Adipocyte (in vitro differentiated cells): Measurements from ENCODE around the gene GCNT4.
A peak's percentile ranks its signal among the peaks of the same experiment; 100 is the strongest.

Experiments used
- DNase-seq: peaks from one replicate; pipeline ENCODE4 v3.0.0-alpha.2; 2015; ENCODE audit warnings: low read depth
- H3K27me3 ChIP-seq: replicated peaks from 2 replicates; pipeline ENCODE4 v1.7.0; 2013; ENCODE audit warnings: mild to moderate bottlenecking, low read length, moderate library complexity; ENCODE audit not compliant: control insufficient read depth, insufficient read depth
- H3K36me3 ChIP-seq: 2 replicates; pipeline ENCODE4 v1.7.0; 2013; ENCODE audit warnings: low read length, mild to moderate bottlenecking, moderate library complexity; ENCODE audit not compliant: control insufficient read depth, insufficient read depth, severe bottlenecking
- H3K4me1 ChIP-seq: 2 replicates; pipeline ENCODE4 v1.7.0; 2013; ENCODE audit warnings: mild to moderate bottlenecking, low read length, moderate library complexity; ENCODE audit not compliant: control insufficient read depth, insufficient read depth
- H3K4me3 ChIP-seq: 2 replicates; pipeline ENCODE4 v1.7.0; 2013; ENCODE audit warnings: mild to moderate bottlenecking, low read length, moderate library complexity
- H3K9ac ChIP-seq: 2 replicates; pipeline ENCODE4 v1.7.0; 2013; ENCODE audit warnings: mild to moderate bottlenecking, low read length, moderate library complexity
- H3K9me3 ChIP-seq: 2 replicates; pipeline ENCODE4 v1.7.0; 2013; ENCODE audit warnings: mild to moderate bottlenecking, low read length, moderate library complexity; ENCODE audit not compliant: control insufficient read depth

GCNT4 gene

DNA sequence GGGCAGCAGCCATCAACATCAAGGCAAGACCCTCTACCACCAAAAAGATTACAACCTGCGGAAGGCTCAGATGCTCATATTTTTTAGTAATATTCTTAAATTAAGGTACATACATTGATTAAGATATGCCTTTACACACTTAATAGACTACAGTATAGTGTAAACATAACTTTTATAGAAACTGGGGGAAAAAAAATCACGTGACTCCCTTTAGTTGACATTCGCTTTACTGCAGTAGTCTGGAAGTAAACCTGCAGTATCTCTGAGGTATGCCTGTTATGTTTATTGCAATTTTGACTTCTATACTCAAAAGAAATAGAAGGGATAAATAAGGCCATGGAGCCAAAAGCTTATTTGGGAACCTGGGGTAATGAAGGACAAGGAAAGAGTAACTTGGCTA is 15.1 kb upstream of the GCNT4 start:
- Histone ChIP-seq H3K4me1 (no peaks in the 10 kb centered on the region), H3K9ac (no peak overlapping the region), H3K4me3 (no peak overlapping the region), H3K9me3 (no peaks in the 10 kb centered on the region), H3K27me3 (no peaks in the 10 kb centered on the region), H3K36me3 (no peaks in the 10 kb centered on the region)
- DNase-seq: no peak

DNA sequence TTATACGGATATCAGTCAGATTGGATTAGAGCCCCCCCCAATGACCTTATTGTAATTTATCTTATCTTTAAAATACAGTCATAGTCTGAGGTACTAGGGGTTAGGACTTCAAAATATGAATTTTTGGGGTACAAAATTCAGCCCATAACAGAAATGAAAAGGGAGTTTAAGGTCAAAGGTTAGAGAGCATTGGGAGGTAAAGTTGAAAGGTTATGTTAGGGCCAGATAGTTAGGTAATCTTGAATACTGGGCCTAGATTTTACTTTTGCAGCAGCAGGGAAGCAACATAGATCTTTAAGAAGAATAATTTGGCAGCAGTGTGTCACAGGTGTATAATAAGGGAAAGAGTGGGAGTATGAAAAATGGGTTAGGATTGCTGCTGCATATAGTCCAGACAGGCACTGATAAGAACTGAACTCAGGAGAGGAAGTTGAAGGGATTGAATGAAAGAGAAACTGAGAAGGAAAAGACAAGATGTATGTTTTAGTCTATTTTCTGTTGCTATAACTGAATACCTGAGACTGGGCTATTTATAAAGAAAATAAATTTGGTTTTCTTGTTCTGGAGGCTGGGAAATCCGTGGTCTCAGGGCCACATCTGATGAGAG is 10.7 kb upstream of the GCNT4 start:
- Histone ChIP-seq H3K27me3 (no peaks in the 10 kb centered on the region), H3K4me3 (no peak overlapping the region), H3K9me3 (no peaks in the 10 kb centered on the region), H3K9ac (no peak overlapping the region), H3K4me1 (no peaks in the 10 kb centered on the region), H3K36me3 (no peaks in the 10 kb centered on the region)
- DNase-seq: no peak

DNA sequence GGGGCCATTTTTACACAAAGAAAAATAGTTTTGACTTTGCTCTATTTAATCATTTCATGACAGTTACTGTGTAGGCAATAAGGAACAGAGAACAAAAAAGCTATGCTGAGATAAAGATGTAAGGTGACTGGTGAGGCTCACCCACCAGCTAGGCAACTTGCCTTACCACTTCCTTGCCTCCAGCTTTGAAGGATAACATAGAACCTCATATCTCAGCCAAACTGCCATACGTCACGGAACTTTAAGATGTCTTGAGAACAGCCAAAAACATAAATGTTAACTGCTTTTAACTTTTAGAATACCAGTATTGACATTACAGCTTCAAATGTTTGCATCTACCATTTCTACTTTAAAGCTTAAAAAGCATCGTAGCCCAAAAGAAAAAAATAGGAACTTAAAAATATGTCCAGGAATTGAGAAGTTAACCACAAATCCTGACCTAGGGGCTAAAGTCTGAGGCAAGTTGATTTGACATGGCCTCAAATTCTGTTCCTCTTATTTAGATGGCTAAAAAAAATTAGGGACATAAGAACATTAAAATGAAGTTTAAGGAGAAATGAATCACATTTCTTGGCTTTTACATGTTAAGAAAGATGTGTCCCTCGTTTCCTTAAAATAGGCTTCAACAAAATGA is 7.7 kb upstream of the GCNT4 start:
- Histone ChIP-seq H3K4me3 (no peak overlapping the region), H3K9ac (no peak overlapping the region), H3K4me1 (peaks cover 6% of the 10 kb centered on the region), H3K36me3 (no peaks in the 10 kb centered on the region), H3K27me3 (no peaks in the 10 kb centered on the region), H3K9me3 (no peaks in the 10 kb centered on the region)
- no peak for DNase-seq

DNA sequence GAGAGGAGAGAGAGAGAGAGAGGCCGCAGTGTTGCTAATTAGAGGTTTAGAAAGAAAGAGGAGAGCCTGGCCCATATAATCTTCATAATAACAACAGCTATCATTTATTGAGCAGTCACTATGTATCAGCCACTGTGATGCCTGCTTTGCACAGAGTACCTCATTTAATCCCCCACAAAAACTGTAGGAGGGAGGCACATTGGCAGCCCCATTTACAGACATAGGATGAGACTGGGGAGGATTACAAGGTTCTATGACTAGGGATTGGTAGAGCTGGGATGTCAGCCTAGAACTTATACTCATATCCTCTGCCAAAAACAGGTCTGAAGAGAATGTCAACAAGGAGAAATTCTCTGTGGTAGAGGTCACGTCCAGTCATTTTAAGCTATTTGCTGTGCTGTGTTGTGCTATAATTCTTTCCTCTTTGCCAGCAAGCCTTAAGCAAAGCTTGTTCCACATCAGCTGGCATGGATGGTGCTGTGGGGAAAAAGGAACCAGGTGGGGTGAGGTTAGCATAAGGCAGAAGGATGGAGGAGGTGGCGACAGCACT is 6.7 kb upstream of the GCNT4 start:
- DNase-seq: no peak
- no peak overlapping the region for H3K9ac ChIP-seq
- H3K27me3 ChIP-seq: no peaks in the 10 kb centered on the region
- H3K9me3 ChIP-seq: no peaks in the 10 kb centered on the region
- H3K4me3 ChIP-seq: no peak overlapping the region
- no peaks in the 10 kb centered on the region for H3K36me3 ChIP-seq
- peaks cover 14% of the 10 kb centered on the region for H3K4me1 ChIP-seq

DNA sequence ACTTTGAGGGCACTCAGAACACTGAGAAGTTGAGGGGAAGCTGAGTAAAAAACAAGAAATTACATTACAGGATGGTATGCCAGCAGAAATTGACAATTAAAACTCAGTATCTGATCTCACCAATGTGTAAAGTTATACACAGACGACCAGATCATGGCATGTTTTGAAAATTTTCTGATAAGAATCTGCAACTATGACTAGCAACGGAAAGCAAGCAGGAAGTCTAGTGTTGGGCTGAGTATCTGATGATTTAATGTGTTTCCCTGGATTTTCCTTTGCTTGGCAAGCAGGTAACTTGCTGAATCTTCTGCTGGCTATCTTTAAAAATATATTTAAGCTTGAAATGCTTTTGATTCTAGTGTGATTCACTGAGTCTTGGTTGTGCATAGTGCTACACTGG is 5.2 kb upstream of the GCNT4 start:
- Histone ChIP-seq H3K4me3 (no peak overlapping the region), H3K9ac (no peak overlapping the region), H3K4me1 (peaks cover 14% of the 10 kb centered on the region), H3K9me3 (no peaks in the 10 kb centered on the region), H3K36me3 (no peaks in the 10 kb centered on the region), H3K27me3 (no peaks in the 10 kb centered on the region)
- DNase-seq: no peak

DNA sequence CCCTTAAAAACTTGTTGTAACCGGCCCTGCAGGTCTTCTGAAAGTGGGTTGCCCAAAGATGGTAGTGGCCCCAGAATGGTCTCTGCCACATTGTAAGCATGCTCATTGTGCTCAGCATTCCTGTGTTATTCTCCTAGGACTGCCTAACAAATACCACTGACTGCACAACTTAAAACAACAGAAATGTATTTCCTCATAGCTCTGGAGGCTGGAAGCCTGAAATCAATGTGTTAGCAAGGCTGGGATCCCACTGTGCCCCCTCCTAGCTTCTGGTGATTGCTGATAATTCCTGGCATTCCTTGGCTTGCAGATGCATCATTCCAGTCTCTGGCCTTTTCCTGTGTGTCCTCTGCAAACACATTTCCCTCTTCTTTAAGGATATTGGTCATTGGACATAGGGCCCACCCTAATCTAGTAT is 3.4 kb upstream of the GCNT4 start:
- H3K27me3 ChIP-seq: no peaks in the 10 kb centered on the region
- DNase-seq: peak; percentile 44

DNA sequence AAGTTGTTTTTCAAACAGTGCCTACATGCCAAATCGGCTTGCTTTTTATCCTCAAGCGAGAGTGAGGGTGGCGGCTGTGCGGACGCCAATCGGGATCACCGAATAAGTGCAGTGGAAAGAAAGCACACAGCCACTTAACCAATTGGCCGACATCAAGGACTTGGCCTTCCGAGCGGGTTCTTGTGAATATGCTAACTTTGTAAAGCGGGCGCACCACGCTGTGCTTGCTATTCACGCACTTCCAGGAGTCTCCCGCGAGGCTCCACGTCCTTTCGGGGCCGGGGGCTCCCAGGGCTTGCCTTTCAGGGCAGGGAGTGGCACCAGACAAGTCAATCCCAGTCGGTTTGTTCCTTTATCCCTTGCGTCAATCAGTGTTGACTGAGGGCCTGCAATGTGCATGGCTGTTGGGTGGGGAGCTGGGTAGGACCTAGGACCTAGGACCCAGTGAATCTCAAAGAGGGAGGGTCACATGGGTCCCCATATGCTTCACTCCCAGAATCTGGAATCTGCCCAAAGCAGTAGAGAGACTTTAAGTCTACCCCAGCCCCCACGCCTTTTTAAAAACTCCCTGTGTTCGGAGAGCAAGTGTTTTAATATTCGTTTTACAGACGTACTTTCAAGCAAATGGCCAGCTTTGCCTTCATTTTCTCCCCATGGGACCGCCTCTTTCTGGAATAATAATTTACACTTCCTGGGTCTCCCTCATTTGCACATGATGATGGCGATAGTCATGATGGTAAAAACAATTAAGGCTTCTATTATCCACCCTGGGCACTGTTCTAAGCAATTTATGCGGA is 2.0 kb upstream of the GCNT4 start:
- DNase-seq: peak; percentile 72
- H3K36me3 ChIP-seq: no peaks in the 10 kb centered on the region
- H3K9ac ChIP-seq: peak overlapping the region; percentile 86
- H3K4me1 ChIP-seq: peaks cover 22% of the 10 kb centered on the region
- no peaks in the 10 kb centered on the region for H3K9me3 ChIP-seq
- no peaks in the 10 kb centered on the region for H3K27me3 ChIP-seq
- peak overlapping the region; percentile 84 for H3K4me3 ChIP-seq

More for the DNA sequence above, 3.4 kb upstream of the GCNT4 start:
- Histone ChIP-seq H3K36me3 (no peaks in the 10 kb centered on the region), H3K9ac (no peak overlapping the region), H3K4me3 (no peak overlapping the region), H3K4me1 (peaks cover 22% of the 10 kb centered on the region), H3K9me3 (no peaks in the 10 kb centered on the region)

DNA sequence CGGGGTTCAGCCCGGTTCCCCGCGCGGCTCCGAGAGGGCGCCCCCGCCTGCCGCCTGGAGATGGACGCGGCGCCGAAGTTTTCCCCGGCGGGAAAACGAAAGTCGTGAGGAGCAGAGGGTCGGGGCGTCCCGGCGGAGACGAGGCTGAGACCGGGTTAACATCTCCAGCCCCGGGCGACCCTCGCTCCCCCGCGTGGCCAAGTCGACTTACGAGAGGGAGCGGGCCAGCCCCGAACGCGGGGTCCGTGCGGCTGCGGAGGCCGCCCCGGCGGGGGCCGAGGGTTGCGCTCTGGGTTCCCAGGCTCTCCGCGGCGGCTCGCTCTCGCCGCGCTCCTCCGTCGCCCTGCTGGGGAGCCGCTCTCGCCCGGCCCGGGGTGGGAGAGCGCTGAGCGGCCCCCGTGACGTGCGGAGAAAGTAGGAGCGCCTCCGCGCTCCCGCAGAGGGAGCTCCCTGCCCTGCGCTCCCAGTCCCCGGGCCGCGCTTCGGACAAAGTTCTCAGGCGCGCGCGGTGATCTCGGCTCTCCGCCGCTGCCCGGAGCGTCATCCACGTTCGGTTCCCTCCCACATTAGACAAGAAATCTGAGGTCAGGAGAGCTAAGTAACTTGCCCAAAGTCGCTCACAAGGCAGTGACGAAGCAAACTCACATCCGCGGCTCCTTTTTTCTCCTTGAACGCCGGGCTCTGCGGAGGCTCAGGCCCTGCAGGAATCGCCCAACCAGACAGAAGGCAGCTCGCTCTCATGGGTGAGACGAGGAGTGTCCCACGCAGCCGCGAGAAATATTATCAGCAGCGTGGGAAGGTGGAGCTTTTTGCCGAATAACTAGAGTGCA is 1.2 kb upstream of the GCNT4 start:
- peak; percentile 89 for DNase-seq
- H3K4me1 ChIP-seq: peaks cover 28% of the 10 kb centered on the region
- peak overlapping the region; percentile 86 for H3K9ac ChIP-seq
- H3K36me3 ChIP-seq: no peaks in the 10 kb centered on the region
- no peaks in the 10 kb centered on the region for H3K9me3 ChIP-seq
- H3K4me3 ChIP-seq: peak overlapping the region; percentile 84
- no peaks in the 10 kb centered on the region for H3K27me3 ChIP-seq

DNA sequence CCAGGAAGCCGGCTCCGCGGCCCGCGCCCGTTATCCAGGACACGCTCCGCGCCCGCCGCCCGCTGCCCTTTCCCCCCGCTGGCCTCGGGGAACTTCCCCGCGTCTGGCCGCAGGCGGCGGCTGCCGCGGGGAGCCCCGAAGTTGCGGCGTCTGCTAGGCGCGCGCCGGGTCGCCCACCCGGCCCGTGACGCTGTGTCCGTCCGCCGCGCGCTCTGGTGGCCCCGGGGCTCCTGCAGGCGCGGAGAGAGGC is 621 bp upstream of the GCNT4 start:
- no peaks in the 10 kb centered on the region for H3K36me3 ChIP-seq
- H3K9me3 ChIP-seq: no peaks in the 10 kb centered on the region
- peaks cover 29% of the 10 kb centered on the region for H3K4me1 ChIP-seq
- H3K9ac ChIP-seq: peak overlapping the region; percentile 86
- H3K4me3 ChIP-seq: peak overlapping the region; percentile 84
- H3K27me3 ChIP-seq: no peaks in the 10 kb centered on the region
- DNase-seq: no peak

DNA sequence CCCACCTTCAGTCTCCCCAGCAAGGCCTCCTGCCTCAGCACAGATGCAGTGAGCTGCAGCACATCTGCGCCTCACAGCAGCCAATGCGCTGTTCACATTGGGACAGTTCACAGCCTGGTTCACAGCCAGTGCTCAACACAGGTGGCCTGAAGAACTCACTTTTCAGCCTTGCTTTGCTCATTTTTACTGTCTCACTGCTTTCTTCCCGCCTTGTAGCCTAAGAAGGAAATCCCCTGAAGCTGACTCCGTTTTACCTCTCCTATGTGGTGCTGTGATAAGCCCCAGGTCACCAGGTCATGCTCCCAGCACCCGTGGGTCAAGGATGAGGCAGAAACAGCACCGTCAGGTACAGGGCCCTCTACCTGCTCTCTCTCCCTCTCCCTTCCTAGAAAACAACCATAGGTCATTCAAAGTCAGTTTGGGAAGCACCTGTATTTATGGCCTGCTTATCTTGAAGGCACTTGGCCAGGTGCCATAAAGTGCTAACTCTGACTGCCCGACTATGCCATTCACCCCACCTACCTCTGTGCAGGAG is 1.1 kb downstream of the GCNT4 start:
- Histone ChIP-seq H3K36me3 (no peaks in the 10 kb centered on the region), H3K4me3 (peak overlapping the region; percentile 84), H3K9ac (no peak overlapping the region), H3K4me1 (peaks cover 29% of the 10 kb centered on the region), H3K9me3 (no peaks in the 10 kb centered on the region), H3K27me3 (no peaks in the 10 kb centered on the region)
- DNase-seq: peak; percentile 17

DNA sequence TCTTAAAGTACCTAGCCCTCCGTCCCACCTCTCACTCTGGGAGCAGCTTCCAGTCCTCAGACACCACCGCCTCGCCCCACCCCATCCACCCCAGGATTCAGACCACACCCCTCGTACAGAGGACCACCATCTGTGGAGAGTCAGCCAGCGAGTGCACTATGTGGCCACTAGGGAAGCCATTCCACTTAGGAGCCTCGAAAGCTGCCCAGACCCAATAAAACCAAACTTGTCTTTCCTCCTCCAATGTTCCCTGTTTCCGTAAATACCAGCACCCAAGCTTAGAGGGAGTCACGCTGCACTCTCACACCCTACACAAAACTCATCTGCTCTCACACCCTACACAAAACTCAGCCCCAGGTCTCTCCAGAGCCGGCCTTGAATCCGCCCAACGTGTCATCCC is 1.9 kb downstream of the GCNT4 start:
- Histone ChIP-seq H3K27me3 (no peaks in the 10 kb centered on the region), H3K9ac (no peak overlapping the region), H3K4me1 (peaks cover 27% of the 10 kb centered on the region), H3K36me3 (no peaks in the 10 kb centered on the region), H3K4me3 (no peak overlapping the region), H3K9me3 (no peaks in the 10 kb centered on the region)
- DNase-seq: peak; percentile 20
